ENCODE data around the gene ZNF550. TPM values are rescaled to one million over a fixed set of nuclear protein-coding genes. Genes with fewer than 3 reads are reported as not detected.
A peak's percentile ranks its signal among the peaks of the same experiment; 100 is the strongest.

ZNF550 gene
- total and polyA plus RNA-seq, 2 of the 13 experiments (the other 11 are each of a cell fraction or from before 2014, with no cell fraction given): 8.6 to 9.1 TPM

DNA sequence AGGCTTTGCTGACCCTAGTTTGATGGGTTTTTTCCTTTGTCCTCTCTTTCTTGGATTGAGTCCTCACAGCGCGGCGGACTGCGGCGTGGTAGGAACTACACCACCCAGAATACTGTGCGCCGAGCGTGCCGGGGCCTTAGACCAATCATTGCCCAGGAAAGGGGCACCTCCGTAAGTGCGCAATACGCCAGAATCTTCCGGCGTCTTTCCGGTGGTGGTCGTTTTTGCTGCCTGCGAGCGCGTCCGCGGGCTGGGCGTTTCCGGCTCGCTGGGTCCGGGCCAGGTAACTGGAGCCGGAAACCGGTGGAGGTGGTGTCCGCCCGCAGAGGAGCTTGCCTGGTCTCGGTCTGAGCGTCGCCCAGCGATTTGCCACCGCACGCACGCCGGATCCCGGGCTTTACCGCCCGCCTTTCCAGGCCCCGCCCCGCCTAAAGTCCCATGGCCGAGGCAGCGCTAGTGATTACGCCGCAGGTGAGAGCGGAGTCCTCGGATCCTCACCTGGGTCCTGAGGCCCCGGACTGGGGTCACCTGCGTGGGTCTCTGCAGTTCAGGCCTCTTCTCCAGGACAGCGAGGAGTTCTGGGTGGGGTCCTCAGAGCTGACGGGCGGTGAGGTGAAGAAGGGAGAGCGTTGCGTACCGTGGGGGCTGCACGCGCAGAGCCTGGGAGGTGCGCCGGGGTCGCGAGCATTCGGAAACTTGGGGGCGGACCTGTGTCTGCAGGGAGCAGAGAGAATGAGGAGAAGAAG is 32.4 kb downstream of the ZNF550 start, which contains the start of gene ZNF549 (continued):
- no peak for TF ChIP-seq HOMEZ (CRISPR knock-in tag; IDR thresholded peaks at IDR 0.05; ENCODE audit: low read depth)
- no peak for TF ChIP-seq ZFAT (CRISPR knock-in tag; conservative IDR thresholded peaks at IDR 0.05)
- 0 out of 2 replicates have a peak, but pooled peaks have one; percentile 60 for TF ChIP-seq BRCA1 (CRISPR knock-in tag; IDR thresholded peaks at IDR 0.05)
- TF ChIP-seq, protein P1, sequence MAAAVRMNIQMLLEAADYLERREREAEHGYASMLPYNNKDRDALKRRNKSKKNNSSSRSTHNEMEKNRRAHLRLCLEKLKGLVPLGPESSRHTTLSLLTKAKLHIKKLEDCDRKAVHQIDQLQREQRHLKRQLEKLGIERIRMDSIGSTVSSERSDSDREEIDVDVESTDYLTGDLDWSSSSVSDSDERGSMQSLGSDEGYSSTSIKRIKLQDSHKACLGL (CRISPR knock-in tag; IDR thresholded peaks at IDR 0.05): peak; percentile 73; the same call in 1 of the 2 replicates
- TF ChIP-seq ZNF232 (CRISPR knock-in tag; IDR thresholded peaks at IDR 0.05; ENCODE audit: borderline replicate concordance): no peak
- no peak for TF ChIP-seq ZNF3 (CRISPR knock-in tag; IDR thresholded peaks at IDR 0.05)
- TF ChIP-seq ZFP36L1 (CRISPR knock-in tag; IDR thresholded peaks at IDR 0.05): 0 out of 2 replicates have a peak, but pooled peaks have one; percentile 79
- peak; percentile 82 for TF ChIP-seq ZSCAN21 (CRISPR knock-in tag; IDR thresholded peaks at IDR 0.05; ENCODE audit: borderline replicate concordance)
- TF ChIP-seq NR0B2 (CRISPR knock-in tag; IDR thresholded peaks at IDR 0.05): no peak
- peak; percentile 72; the same call in 1 of the 2 replicates for TF ChIP-seq ZNF563 (CRISPR knock-in tag; IDR thresholded peaks at IDR 0.05)
- TF ChIP-seq ZNF773 (CRISPR knock-in tag; IDR thresholded peaks at IDR 0.05; ENCODE audit: borderline replicate concordance): no peak
- TF ChIP-seq GLI4 (CRISPR knock-in tag; IDR thresholded peaks at IDR 0.05; ENCODE audit: borderline replicate concordance): no peak
- TF ChIP-seq ZNF280B (CRISPR knock-in tag; IDR thresholded peaks at IDR 0.05; ENCODE audit: borderline replicate concordance): peak; percentile 68; the same call in 1 of the 2 replicates
- TF ChIP-seq TRIM24 (CRISPR knock-in tag; IDR thresholded peaks at IDR 0.05): no peak
- TF ChIP-seq ZNF530 (CRISPR knock-in tag; IDR thresholded peaks at IDR 0.05; ENCODE audit: low read depth): no peak
- TF ChIP-seq ZKSCAN5 (CRISPR knock-in tag; IDR thresholded peaks at IDR 0.05): no peak
- peak; percentile 61; the same call in 1 of the 2 replicates for TF ChIP-seq ZNF564 (CRISPR knock-in tag; IDR thresholded peaks at IDR 0.05)
- TF ChIP-seq ISX (CRISPR knock-in tag; conservative IDR thresholded peaks at IDR 0.05): no peak
- no peak for TF ChIP-seq ZNF678 (CRISPR knock-in tag; IDR thresholded peaks at IDR 0.05)
- no peak for TF ChIP-seq FIP1L1 (IDR thresholded peaks at IDR 0.05; ENCODE audit: borderline replicate concordance, insufficient read depth, low read depth, low read length)
- peak; percentile 95 for TF ChIP-seq YEATS2 (CRISPR knock-in tag; IDR thresholded peaks at IDR 0.05; ENCODE audit: borderline replicate concordance)
- TF ChIP-seq MBD4 (IDR thresholded peaks at IDR 0.05; ENCODE audit: borderline replicate concordance, low read length): no peak

Measured in HepG2 (cell line).